HFFc6 (cell line): Measurements from ENCODE around the gene ID4. TPM values are rescaled to one million over a fixed set of nuclear protein-coding genes. Genes with fewer than 3 reads are reported as not detected.
A peak's percentile ranks its signal among the peaks of the same experiment; 100 is the strongest.

Source experiments
- DNase-seq: peaks from one replicate; pipeline ENCODE4 v3.0.0-alpha.2; 2018
- H3K27ac Mint-ChIP-seq: 2 replicates; pipeline ENCODE4 v1.8.0; 2020; ENCODE audit warnings: mild to moderate bottlenecking, mixed read lengths
- H3K27me3 Mint-ChIP-seq: 2 replicates; pipeline ENCODE4 v1.8.0; 2021; ENCODE audit warnings: mild to moderate bottlenecking, moderate library complexity, mixed read lengths; ENCODE audit not compliant: insufficient read depth
- H3K36me3 Mint-ChIP-seq: 2 replicates; pipeline ENCODE4 v1.8.0; 2021; ENCODE audit warnings: low read depth, mixed read lengths
- H3K4me1 Mint-ChIP-seq: 2 replicates; pipeline ENCODE4 v1.8.0; 2020; ENCODE audit warnings: low read depth, mixed read lengths
- H3K4me3 Mint-ChIP-seq: 2 replicates; pipeline ENCODE4 v1.8.0; 2020; ENCODE audit warnings: mild to moderate bottlenecking, moderate library complexity, mixed read lengths
- H3K9me3 Mint-ChIP-seq: 2 replicates; pipeline ENCODE4 v1.8.0; 2020; ENCODE audit warnings: mild to moderate bottlenecking, mixed read lengths
- total RNA-seq, 6 experiments: library from RNA; stranded (reverse); fragmentation: NEBNext Ultra II Directional; extraction: Animal tissue kit (Norgen Biotek cat#: 25700); gene quantifications; 2 replicates in 1 of 6; 3 replicates in 5 of 6; pipeline ENCODE4 v1.2.3, GENCODE V29; 2021
- TF ChIP-seq, protein P1 (sequence below): fragments of 200-600 bp; sonication (generic); IDR thresholded peaks from 2 replicates; pipeline ENCODE4 v1.5.0; 2021; ENCODE audit warnings: antibody characterized with exemption, mild to moderate bottlenecking

The ID4 gene
- total RNA-seq, 6 experiments from 2014 or later = 7.2 to 11.9 (median 10.9) TPM

- H3K4me3 Mint-ChIP-seq = no peak overlapping the region
- TF ChIP-seq, protein P1, sequence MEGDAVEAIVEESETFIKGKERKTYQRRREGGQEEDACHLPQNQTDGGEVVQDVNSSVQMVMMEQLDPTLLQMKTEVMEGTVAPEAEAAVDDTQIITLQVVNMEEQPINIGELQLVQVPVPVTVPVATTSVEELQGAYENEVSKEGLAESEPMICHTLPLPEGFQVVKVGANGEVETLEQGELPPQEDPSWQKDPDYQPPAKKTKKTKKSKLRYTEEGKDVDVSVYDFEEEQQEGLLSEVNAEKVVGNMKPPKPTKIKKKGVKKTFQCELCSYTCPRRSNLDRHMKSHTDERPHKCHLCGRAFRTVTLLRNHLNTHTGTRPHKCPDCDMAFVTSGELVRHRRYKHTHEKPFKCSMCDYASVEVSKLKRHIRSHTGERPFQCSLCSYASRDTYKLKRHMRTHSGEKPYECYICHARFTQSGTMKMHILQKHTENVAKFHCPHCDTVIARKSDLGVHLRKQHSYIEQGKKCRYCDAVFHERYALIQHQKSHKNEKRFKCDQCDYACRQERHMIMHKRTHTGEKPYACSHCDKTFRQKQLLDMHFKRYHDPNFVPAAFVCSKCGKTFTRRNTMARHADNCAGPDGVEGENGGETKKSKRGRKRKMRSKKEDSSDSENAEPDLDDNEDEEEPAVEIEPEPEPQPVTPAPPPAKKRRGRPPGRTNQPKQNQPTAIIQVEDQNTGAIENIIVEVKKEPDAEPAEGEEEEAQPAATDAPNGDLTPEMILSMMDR = no peak
- no peaks in the 10 kb centered on the region; the same call in 1 of the 2 replicates for H3K27me3 Mint-ChIP-seq
- H3K36me3 Mint-ChIP-seq = no peaks in the 10 kb centered on the region
- DNase-seq = no peak
- no peak overlapping the region for H3K27ac Mint-ChIP-seq
- H3K9me3 Mint-ChIP-seq = no peaks in the 10 kb centered on the region
- no peaks in the 10 kb centered on the region for H3K4me1 Mint-ChIP-seq
Measured at GRCh38 chr6:19824058-19824807, 12.9 kb upstream of the ID4 start.

GRCh38 chr6:19827247-19827646, 9.9 kb upstream of the ID4 start:
- Mint-ChIP-seq H3K4me1 (0 out of 2 replicates have a peak, but pooled peaks cover 6% of the 10 kb centered on the region), H3K27me3 (no peaks in the 10 kb centered on the region; the same call in 1 of the 2 replicates), H3K9me3 (no peaks in the 10 kb centered on the region), H3K4me3 (no peak overlapping the region), H3K36me3 (no peaks in the 10 kb centered on the region), H3K27ac (no peak overlapping the region)
- TF ChIP-seq, protein P1 = no peak
- DNase-seq = no peak

- H3K9me3 Mint-ChIP-seq = no peaks in the 10 kb centered on the region
- H3K4me3 Mint-ChIP-seq = no peak overlapping the region
- no peaks in the 10 kb centered on the region; the same call in 1 of the 2 replicates for H3K27me3 Mint-ChIP-seq
- TF ChIP-seq, protein P1 = no peak
- DNase-seq = no peak
- 0 out of 2 replicates have a peak, but pooled peaks cover 6% of the 10 kb centered on the region for H3K4me1 Mint-ChIP-seq
- H3K27ac Mint-ChIP-seq = no peak overlapping the region
- no peaks in the 10 kb centered on the region for H3K36me3 Mint-ChIP-seq
Measured at GRCh38 chr6:19827903-19828302, 9.3 kb upstream of the ID4 start.

GRCh38 chr6:19830171-19830570, 7.0 kb upstream of the ID4 start:
- Mint-ChIP-seq H3K9me3 (no peaks in the 10 kb centered on the region), H3K4me3 (no peak overlapping the region), H3K4me1 (0 out of 2 replicates have a peak, but pooled peaks cover 6% of the 10 kb centered on the region), H3K36me3 (no peaks in the 10 kb centered on the region), H3K27me3 (no peaks in the 10 kb centered on the region; the same call in 1 of the 2 replicates), H3K27ac (no peak overlapping the region)
- DNase-seq = peak; percentile 45
- TF ChIP-seq, protein P1 = no peak

DNA sequence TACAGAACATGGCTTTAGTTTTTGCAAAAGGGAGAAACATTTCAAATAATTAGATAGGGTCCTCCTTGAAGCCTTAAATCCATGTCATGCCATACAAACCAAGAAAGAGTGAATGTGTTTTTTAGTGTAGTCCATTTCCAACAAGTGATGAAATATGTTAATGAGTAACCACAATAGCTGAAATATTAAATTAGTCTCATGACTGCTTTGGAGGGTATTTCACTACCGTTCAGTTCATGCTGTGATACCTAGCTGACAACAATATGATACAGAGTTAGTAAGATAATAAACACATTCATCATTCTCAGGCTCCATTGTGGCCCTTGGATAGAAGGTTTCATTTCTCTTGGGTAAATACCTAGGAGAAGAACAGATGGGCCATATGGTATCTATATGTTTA, 5.8 kb upstream of the ID4 start:
- Mint-ChIP-seq H3K36me3 (no peaks in the 10 kb centered on the region), H3K4me3 (no peak overlapping the region), H3K27ac (no peak overlapping the region), H3K9me3 (no peaks in the 10 kb centered on the region), H3K4me1 (0 out of 2 replicates have a peak, but pooled peaks cover 6% of the 10 kb centered on the region), H3K27me3 (no peaks in the 10 kb centered on the region; the same call in 1 of the 2 replicates)
- no peak for DNase-seq
- TF ChIP-seq, protein P1 = no peak
